HepG2 (cell line): ENCODE data around the gene EPHA2. TPM values are rescaled to one million over a fixed set of nuclear protein-coding genes. Genes with fewer than 3 reads are reported as not detected.

Experiments
- AGO1 ChIP-seq: fragments of 200-400 bp; formaldehyde crosslinking; IDR thresholded peaks from 2 replicates; pipeline ENCODE4 v1.6.1; 2017; ENCODE audit warnings: mild to moderate bottlenecking, low read depth, low read length, moderate library complexity; ENCODE audit not compliant: poor library complexity, severe bottlenecking
- ATF3 ChIP-seq: sonication (generic); formaldehyde crosslinking; IDR thresholded peaks from 2 replicates; pipeline ENCODE4 v1.4.0; 2020; ENCODE audit warnings: missing genetic modification reagents
- CBX2 ChIP-seq, 2 experiments: fragments of 200-600 bp in 1 of 2; sonication (generic); formaldehyde crosslinking in 1 of 2; IDR thresholded peaks; 2 replicates each; pipeline versions ENCODE4 v1.7.0 to v1.8.1; 2018 to 2022; ENCODE audit warnings: low read depth in 2 of 2, low read length in 1 of 2, mild to moderate bottlenecking in 1 of 2, missing genetic modification reagents in 1 of 2
- CCAR2 ChIP-seq: fragments of 200-400 bp; formaldehyde crosslinking; optimal IDR thresholded peaks from 2 replicates; pipeline ENCODE3; 2018; ENCODE audit warnings: low read depth, mild to moderate bottlenecking, low read length, moderate library complexity
- E2F1 ChIP-seq: sonication (generic); formaldehyde crosslinking; IDR thresholded peaks from 2 replicates; pipeline ENCODE4 v1.5.0; 2020; ENCODE audit warnings: missing genetic modification reagents
- FOXK1 ChIP-seq: sonication (generic); formaldehyde crosslinking; IDR thresholded peaks from 2 replicates; pipeline ENCODE4 v1.4.0; 2020; ENCODE audit warnings: low read depth, missing genetic modification reagents, borderline replicate concordance
- HBP1 ChIP-seq: IDR thresholded peaks from 2 replicates; pipeline ENCODE4 v1.6.1; 2016; ENCODE audit warnings: low read depth, control low read depth
- HMG20A ChIP-seq: IDR thresholded peaks from 2 replicates; pipeline ENCODE4 v1.6.1; 2016; ENCODE audit warnings: borderline replicate concordance
- HMG20B ChIP-seq: conservative IDR thresholded peaks from 2 replicates; pipeline ENCODE4 v1.6.1; 2016; ENCODE audit warnings: missing genetic modification reagents, missing compliant biosample characterization
- KLF16 ChIP-seq, 2 experiments: sonication (generic) in 1 of 2; formaldehyde crosslinking in 1 of 2; IDR thresholded peaks; 2 replicates each; pipeline versions ENCODE4 v1.6.1 to v1.8.0; 2016 to 2023; ENCODE audit warnings: missing genetic modification reagents in 2 of 2, missing compliant biosample characterization in 1 of 2
- RELA ChIP-seq: sonication (generic); formaldehyde crosslinking; IDR thresholded peaks from 2 replicates; pipeline ENCODE4 v1.4.0; 2020; ENCODE audit warnings: missing genetic modification reagents
- RXRB ChIP-seq: IDR thresholded peaks from 2 replicates; pipeline ENCODE4 v1.6.1; 2016; ENCODE audit warnings: borderline replicate concordance, missing genetic modification reagents, missing compliant biosample characterization
- SMAD9 ChIP-seq: sonication (generic); formaldehyde crosslinking; IDR thresholded peaks from 2 replicates; pipeline ENCODE4 v1.5.1; 2020; ENCODE audit warnings: mild to moderate bottlenecking, missing genetic modification reagents
- ZNF225 ChIP-seq: sonication (generic); formaldehyde crosslinking; IDR thresholded peaks from 2 replicates; pipeline ENCODE4 v1.4.0; 2020; ENCODE audit warnings: mild to moderate bottlenecking, missing genetic modification reagents
- ZNF276 ChIP-seq: sonication (generic); formaldehyde crosslinking; IDR thresholded peaks from 2 replicates; pipeline ENCODE4 v1.4.0; 2020; ENCODE audit warnings: mild to moderate bottlenecking, low read depth, missing genetic modification reagents
- ZNF570 ChIP-seq: sonication (generic); formaldehyde crosslinking; IDR thresholded peaks from 2 replicates; pipeline ENCODE4 v1.4.0; 2020; ENCODE audit warnings: mild to moderate bottlenecking, missing genetic modification reagents, borderline replicate concordance
- ZNF777 ChIP-seq: sonication (generic); formaldehyde crosslinking; IDR thresholded peaks from 2 replicates; pipeline ENCODE4 v1.4.0; 2020; ENCODE audit warnings: missing genetic modification reagents
- ZNF782 ChIP-seq: sonication (generic); formaldehyde crosslinking; IDR thresholded peaks from 2 replicates; pipeline ENCODE4 v1.4.0; 2020; ENCODE audit warnings: missing genetic modification reagents, mild to moderate bottlenecking, borderline replicate concordance
- ZNF83 ChIP-seq: sonication (generic); formaldehyde crosslinking; IDR thresholded peaks from 2 replicates; pipeline ENCODE4 v1.4.0; 2020; ENCODE audit warnings: missing genetic modification reagents, mild to moderate bottlenecking, borderline replicate concordance
- polyA plus RNA-seq, 8 experiments: library from polyadenylated mRNA; depleted of rRNA in 3 of 8; stranded (reverse) in 7 of 8; unstranded in 1 of 8; fragments of >200 nt; fragmentation: Illumina TruSeq in 4 of 8; extraction: Trizol in 4 of 8; gene quantifications; 2 replicates each; pipeline versions ENCODE4 v1.2.1 to v1.2.3, GENCODE V29; 2011 to 2016; ENCODE audit warnings: low read depth in 4 of 8, missing spikeins in 1 of 8, mixed read lengths in 1 of 8; ENCODE audit not compliant: insufficient read depth in 1 of 8
- total RNA-seq, 5 experiments: library from RNA; depleted of rRNA; stranded (reverse); fragments of >200 nt; fragmentation: Illumina TruSeq; extraction: Trizol; gene quantifications; 2 replicates each; pipeline ENCODE4 v1.2.3, GENCODE V29; 2016; ENCODE audit warnings: low read depth in 1 of 5
- TF ChIP-seq, protein P1 (sequence below): IDR thresholded peaks from 2 replicates; pipeline ENCODE4 v1.6.1; 2016; ENCODE audit warnings: control low read depth
- TF ChIP-seq, protein P2 (sequence below): sonication (generic); formaldehyde crosslinking; conservative IDR thresholded peaks from 2 replicates; pipeline ENCODE4 v1.4.0; 2020; ENCODE audit warnings: missing genetic modification reagents

EPHA2 gene
- total and polyA plus RNA-seq, 2 of the 13 experiments (the other 11 are each of a cell fraction or from before 2014, with no cell fraction given) = 33.6 to 53.6 TPM

DNA sequence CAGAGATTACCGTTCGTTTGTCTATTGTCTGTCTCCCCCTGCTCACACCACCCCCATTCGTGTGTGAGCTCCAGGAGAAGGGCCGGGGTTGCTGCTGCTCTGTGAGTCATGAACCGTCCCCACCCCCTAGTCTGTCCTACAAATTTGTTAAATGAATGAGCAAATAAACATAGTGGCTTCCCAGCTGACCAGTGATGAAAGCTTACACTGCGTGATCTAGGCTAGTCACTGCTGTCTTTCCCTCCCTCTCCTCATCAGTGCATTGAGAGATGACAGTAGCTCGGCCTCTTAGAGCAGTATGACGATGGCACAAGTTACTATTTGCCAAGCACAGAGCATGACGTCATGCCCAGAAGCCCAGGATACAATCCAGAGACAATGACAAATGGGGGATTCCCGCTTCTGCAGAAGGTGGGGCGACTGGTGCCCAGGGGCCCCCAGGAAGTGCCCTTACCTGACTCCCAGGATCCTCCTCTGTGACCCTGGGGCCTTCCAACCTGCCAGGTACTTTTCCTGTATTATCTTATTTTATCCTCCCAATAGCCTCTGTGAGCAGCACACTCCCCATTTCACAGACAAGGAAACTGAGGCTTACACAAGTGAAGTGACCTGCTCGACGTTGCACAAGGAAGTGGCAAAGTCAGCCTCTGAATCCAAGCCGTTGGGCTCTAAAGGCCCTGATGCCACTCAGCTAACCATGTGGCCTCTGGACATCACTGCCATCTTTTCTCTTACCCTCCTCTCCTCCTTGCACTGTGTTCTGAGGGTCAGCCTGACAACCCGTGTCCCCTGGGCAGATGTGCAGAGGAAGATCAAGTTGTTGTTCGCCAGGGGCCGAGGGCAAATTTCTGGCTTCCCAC, 8.6 kb upstream of the EPHA2 start (continued):
- TF ChIP-seq HBP1 (CRISPR knock-in tag) (no peak), FOXK1 (CRISPR knock-in tag) (0 out of 2 replicates have a peak, but pooled peaks have one; percentile 27), ZNF570 (CRISPR knock-in tag) (no peak), ZNF777 (no peak), AGO1 (no peak), HMG20A (CRISPR knock-in tag) (peak; percentile 57; the same call in 1 of the 2 replicates), ZNF83 (CRISPR knock-in tag) (no peak), ATF3 (CRISPR knock-in tag) (peak; percentile 93), RXRB (CRISPR knock-in tag) (peak; percentile 73), HMG20B (CRISPR knock-in tag) (no peak), ZNF276 (CRISPR knock-in tag) (no peak), CCAR2 (no peak), KLF16 (CRISPR knock-in tag; IDR thresholded peaks at IDR 0.05) (peak in 1 of 2 experiments; percentile 82; a peak in 1 of 4 replicates), ZNF782 (no peak), ZNF225 (CRISPR knock-in tag) (no peak), SMAD9 (no peak), CBX2 (IDR thresholded peaks at IDR 0.05; ENCODE audit: low read depth, low read length) (no peak), CBX2 (CRISPR knock-in tag; IDR thresholded peaks at IDR 0.05; ENCODE audit: low read depth) (no peak), RELA (CRISPR knock-in tag) (0 out of 2 replicates have a peak, but pooled peaks have one; percentile 68), E2F1 (no peak)
- TF ChIP-seq, protein P1, sequence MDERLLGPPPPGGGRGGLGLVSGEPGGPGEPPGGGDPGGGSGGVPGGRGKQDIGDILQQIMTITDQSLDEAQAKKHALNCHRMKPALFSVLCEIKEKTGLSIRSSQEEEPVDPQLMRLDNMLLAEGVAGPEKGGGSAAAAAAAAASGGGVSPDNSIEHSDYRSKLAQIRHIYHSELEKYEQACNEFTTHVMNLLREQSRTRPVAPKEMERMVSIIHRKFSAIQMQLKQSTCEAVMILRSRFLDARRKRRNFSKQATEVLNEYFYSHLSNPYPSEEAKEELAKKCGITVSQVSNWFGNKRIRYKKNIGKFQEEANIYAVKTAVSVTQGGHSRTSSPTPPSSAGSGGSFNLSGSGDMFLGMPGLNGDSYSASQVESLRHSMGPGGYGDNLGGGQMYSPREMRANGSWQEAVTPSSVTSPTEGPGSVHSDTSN = no peak
- TF ChIP-seq, protein P2, sequence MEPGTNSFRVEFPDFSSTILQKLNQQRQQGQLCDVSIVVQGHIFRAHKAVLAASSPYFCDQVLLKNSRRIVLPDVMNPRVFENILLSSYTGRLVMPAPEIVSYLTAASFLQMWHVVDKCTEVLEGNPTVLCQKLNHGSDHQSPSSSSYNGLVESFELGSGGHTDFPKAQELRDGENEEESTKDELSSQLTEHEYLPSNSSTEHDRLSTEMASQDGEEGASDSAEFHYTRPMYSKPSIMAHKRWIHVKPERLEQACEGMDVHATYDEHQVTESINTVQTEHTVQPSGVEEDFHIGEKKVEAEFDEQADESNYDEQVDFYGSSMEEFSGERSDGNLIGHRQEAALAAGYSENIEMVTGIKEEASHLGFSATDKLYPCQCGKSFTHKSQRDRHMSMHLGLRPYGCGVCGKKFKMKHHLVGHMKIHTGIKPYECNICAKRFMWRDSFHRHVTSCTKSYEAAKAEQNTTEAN (CRISPR knock-in tag) = peak; percentile 56; the same call in 1 of the 2 replicates
